ENCODE data around the gene PRKAR2B.

PRKAR2B gene

GRCh38 chr7:107075863-107076574 lies 31.5 kb downstream of the PRKAR2B start:
- Histone ChIP-seq H3K27me3 (replicated peaks) (no peaks in the 10 kb centered on the region), H3K4me3 (ENCODE audit: low read depth, low read length) (no peak overlapping the region), H3K36me3 (replicated peaks) (no peaks in the 10 kb centered on the region), H3K27ac (no peak overlapping the region)
- no peak for DNase-seq
- in situ Hi-C loops (cut with HindIII; ENCODE audit: low pct_ligation_motif_present, low sequenced_read_pairs), result no loop called here
- no peak for TF ChIP-seq CTCF (IDR thresholded peaks at IDR 0.05; ENCODE audit: low read depth, low read length, missing control alignments)

GRCh38 chr7:107076781-107077698 lies 32.5 kb downstream of the PRKAR2B start:
- TF ChIP-seq CTCF (IDR thresholded peaks at IDR 0.05; ENCODE audit: low read depth, low read length, missing control alignments), result no peak
- Histone ChIP-seq H3K4me3 (ENCODE audit: low read depth, low read length) (no peak overlapping the region), H3K36me3 (replicated peaks) (no peaks in the 10 kb centered on the region), H3K27me3 (replicated peaks) (no peaks in the 10 kb centered on the region), H3K27ac (no peak overlapping the region)
- in situ Hi-C loops (cut with HindIII; ENCODE audit: low pct_ligation_motif_present, low sequenced_read_pairs), result no loop called here
- DNase-seq, result no peak

- H3K4me3 ChIP-seq (ENCODE audit: low read depth, low read length), result no peak overlapping the region
- no peaks in the 10 kb centered on the region for H3K36me3 ChIP-seq (replicated peaks)
- no peak for DNase-seq
- no peak for TF ChIP-seq CTCF (IDR thresholded peaks at IDR 0.05; ENCODE audit: low read depth, low read length, missing control alignments)
- no peak overlapping the region for H3K27ac ChIP-seq
- no peaks in the 10 kb centered on the region for H3K27me3 ChIP-seq (replicated peaks)
- in situ Hi-C loops (cut with HindIII; ENCODE audit: low pct_ligation_motif_present, low sequenced_read_pairs), result no loop called here
These were observed 33.4 kb downstream of the PRKAR2B start for GRCh38 chr7:107077699-107078516.

- no peak overlapping the region for H3K27ac ChIP-seq
- H3K27me3 ChIP-seq (replicated peaks), result no peaks in the 10 kb centered on the region
- in situ Hi-C loops (cut with HindIII; ENCODE audit: low pct_ligation_motif_present, low sequenced_read_pairs), result no loop called here
- DNase-seq, result peak; percentile 45
- TF ChIP-seq CTCF (IDR thresholded peaks at IDR 0.05; ENCODE audit: low read depth, low read length, missing control alignments), result no peak
- H3K4me3 ChIP-seq (ENCODE audit: low read depth, low read length), result no peak overlapping the region
- no peaks in the 10 kb centered on the region for H3K36me3 ChIP-seq (replicated peaks)
These were observed 34.0 kb downstream of the PRKAR2B start for GRCh38 chr7:107078517-107078966.

- no peak for TF ChIP-seq CTCF (IDR thresholded peaks at IDR 0.05; ENCODE audit: low read depth, low read length, missing control alignments)
- H3K36me3 ChIP-seq (replicated peaks), result no peaks in the 10 kb centered on the region
- in situ Hi-C loops (cut with HindIII; ENCODE audit: low pct_ligation_motif_present, low sequenced_read_pairs), result no loop called here
- no peak overlapping the region for H3K27ac ChIP-seq
- H3K27me3 ChIP-seq (replicated peaks), result no peaks in the 10 kb centered on the region
- no peak for DNase-seq
- H3K4me3 ChIP-seq (ENCODE audit: low read depth, low read length), result no peak overlapping the region
These were observed 34.9 kb downstream of the PRKAR2B start for GRCh38 chr7:107079212-107079940.
